G401 (cell line): ENCODE results near the gene PARP14. TPM values are rescaled to one million over a fixed set of nuclear protein-coding genes. Genes with fewer than 3 reads are reported as not detected.
"Not testable (repeated sequence)": the region's sequence is repeated elsewhere in the genome, so short reads cannot be mapped to it uniquely, and the experiment has no call there.

ENCODE experiments used
- DNase-seq: peaks from one replicate; pipeline ENCODE4 v3.0.0-alpha.2; 2015; ENCODE audit warnings: low spot score
- in situ Hi-C: cut with HindIII; loops from 2 replicates; pipeline ENCODE4 v1.10.0; 2016; ENCODE audit warnings: low sequenced_read_pairs, mixed read lengths
- total RNA-seq: library from RNA; depleted of rRNA; stranded (reverse); fragments of >200 nt; shearing (Covaris generic); gene quantifications from 2 replicates; pipeline ENCODE4 v1.2.3, GENCODE V29; 2014

PARP14 gene
- total RNA-seq, 1 experiment from 2014 or later, result 21.2 TPM

- in situ Hi-C loops, result no loop called here
- no peak for DNase-seq
Observed at GRCh38 chr3:122671553-122671952, 9.1 kb upstream of the PARP14 start.

GRCh38 chr3:122674339-122674738, 6.3 kb upstream of the PARP14 start:
- in situ Hi-C loops, result no loop called here
- DNase-seq, result no peak

DNA sequence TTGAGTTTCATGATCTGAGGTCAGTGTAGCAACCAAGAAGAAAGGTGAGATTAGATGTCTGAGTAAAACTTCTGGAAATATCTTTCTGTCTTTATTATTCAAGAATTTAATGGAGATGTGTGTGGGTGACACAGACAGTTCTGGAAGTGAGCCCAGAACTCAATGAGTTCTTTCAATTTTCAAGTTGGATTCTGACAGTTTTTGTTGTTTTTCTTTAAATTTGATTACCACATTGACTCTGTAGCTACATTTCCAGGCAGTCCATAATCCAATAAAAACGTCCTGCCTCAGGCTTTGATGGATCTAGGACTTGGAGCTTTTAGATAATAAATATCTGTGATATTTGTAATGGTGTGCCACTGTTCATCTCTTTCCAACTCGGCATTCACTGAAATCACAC, 3.9 kb upstream of the PARP14 start:
- in situ Hi-C loops, result no loop called here
- no peak for DNase-seq

DNA sequence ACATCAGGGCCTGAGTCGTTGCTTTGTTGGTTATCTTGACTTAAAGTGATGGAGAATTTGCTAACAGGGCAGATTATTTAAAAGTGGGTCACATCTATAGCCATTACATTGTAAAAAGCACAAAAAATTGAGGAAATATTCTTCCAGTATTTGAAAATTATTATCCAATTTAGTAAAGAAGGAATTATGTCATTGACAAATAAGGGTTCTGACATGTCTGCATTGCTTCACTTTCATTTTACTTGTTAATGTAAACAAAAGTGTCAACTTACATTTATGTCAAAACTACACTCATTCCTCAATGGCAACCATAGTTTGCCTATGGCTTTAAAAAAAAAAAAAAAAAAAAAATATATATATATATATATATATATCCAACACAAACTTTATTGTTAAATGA, 3.4 kb upstream of the PARP14 start:
- in situ Hi-C loops, result no loop called here

DNA sequence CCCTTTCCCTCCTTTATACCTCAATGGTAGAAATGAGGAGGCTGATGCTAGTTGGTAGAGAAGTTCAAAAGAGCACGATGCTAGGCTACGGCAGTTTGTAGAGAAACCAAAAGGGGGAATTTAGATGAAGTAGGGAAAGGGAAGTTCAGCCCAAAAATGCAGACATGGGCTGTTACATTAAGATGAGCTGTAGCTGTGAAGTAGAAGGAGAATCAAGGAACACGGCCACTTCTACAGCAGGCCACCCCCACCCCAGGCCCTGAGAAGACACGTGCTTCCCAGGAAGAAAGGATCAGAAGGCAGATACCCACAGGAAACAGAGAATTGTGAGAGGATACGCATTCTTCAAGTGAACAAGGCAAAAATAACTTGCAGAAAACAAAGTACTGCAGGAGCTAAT, 2.1 kb upstream of the PARP14 start:
- in situ Hi-C loops, result no loop called here
- no peak for DNase-seq

More for the DNA sequence above, 3.4 kb upstream of the PARP14 start:
- no peak for DNase-seq

DNA sequence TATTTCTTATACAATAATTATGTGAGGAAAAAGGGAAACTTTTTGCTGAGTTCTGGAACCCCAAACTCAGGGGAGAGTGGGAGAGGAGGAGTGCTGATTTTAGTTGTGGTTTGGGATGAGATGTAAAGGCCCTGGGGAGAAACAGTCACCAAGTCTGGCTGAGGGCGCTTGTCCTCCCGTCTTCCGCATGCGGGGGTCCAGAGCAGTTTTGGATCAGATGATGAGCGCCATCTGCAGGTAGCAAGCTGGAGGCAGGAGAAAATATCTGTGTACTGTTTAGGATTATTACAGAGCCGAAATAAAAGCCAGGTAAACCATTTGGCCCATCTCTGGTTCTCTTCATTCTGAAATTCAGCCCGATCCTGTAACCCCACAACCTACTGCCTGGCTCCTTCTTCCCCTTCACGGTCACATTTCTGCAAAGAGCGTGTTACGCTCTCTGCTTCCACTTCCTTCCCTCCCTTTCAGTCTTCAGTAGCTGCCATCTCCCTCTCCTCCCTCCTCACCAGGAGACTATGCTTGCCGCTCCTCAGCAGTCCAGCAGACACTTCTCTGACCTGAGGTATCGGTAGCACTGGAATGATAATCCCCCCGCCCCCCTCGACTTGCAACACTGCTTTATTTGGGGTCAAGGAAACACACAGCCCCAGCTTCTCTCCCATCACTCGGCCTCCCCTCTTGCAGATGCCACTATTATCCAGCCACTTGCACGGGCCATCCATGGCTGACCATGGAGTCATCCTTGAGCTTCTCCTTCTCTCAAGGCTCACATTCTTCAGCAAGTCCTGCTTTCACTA, 1.4 kb upstream of the PARP14 start:
- in situ Hi-C loops, result no loop called here
- peak; percentile 64 for DNase-seq

- in situ Hi-C loops, result no loop called here
- no peak for DNase-seq
Observed at GRCh38 chr3:122679882-122680474, 661 bp upstream of the PARP14 start.

DNA sequence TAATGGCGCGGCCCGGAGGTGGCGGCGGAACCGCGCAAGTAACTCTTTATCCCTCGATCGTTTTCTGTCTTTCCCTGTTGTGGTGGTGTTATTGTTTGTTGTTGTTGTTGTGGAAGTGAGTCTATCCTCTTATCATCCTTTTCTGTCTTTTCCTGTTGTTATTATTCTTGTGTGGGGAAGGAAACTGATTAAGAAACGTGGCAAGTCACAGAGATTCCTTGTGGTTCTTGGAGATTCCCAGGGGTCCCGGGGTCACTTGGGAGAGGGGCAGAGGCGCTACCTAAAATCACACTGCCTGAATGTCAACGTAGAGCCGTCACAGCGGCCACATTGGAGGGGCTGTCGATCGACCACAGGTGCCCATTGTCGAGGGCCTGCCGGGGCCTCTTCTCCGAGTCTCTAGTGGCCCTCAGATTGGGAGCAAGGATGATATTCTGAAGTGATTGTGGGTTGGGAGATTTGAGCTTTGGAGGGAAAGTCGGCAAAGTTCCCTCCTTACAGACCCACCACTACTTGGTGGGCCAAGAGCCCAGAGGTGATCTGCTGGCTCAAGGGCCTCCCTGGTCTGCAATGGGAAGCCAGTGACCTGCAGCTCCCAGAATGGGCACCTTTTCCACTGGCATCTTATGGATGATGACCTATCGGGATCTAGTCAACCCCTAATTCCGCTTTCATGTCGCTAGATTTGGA, 790 bp downstream of the PARP14 start:
- no peak for DNase-seq
- in situ Hi-C loops, result no loop called here

- in situ Hi-C loops, result no loop called here
- DNase-seq, result no peak
Observed at GRCh38 chr3:122681974-122682409, 1.4 kb downstream of the PARP14 start.

DNA sequence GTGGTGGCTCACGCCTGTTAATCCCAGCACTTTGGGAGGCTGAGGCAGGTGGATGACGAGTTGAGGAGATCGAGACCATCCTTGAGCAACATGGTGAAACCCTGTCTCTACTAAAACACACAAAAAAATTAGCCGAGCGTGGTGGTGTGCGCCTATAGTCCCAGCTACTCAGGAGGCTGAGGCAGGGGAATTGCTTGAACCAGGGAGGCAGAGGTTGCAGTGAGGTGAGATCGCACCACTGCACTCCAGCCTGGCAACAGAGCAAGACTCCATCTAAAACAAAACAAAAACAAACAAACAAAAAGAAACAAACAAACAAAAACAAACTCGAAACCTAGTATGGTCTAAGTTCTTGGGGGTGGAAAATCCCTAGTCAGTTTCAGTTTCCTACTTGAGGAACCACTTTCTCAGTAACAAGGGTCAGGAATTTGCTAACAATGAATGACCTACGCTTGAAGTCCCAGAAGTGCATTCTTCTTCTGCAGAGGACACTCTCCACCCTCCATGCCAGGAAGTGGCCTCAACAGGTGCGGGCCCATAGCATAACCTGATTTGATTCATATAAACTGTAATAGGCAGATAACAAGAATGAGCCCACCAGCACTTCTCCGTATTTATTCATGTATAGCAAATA, 2.3 kb downstream of the PARP14 start:
- in situ Hi-C loops, result not testable (repeated sequence)

GRCh38 chr3:122687298-122687697, 6.7 kb downstream of the PARP14 start:
- no peak for DNase-seq
- in situ Hi-C loops, result no loop called here

More for the DNA sequence above, 2.3 kb downstream of the PARP14 start:
- DNase-seq, result not testable (repeated sequence)

DNA sequence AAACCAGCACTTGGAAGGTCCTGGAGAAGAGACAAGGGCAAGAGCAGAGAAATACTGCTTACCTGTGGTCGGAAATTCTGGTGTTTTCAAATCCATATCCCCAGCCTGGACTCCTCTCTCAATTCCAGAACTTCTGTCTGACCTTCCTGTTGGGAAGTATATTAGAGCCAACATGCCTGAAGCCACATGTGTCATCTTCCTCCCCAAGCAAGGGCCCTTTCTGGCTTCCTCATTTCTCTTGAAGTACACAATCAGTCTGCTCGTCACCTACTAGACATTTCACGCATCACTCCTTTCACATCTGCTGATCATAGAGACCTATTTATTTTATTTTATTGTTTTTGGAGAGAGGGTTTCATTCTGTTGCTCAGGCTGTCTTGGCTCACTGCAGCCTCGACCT, 8.4 kb downstream of the PARP14 start:
- DNase-seq, result no peak
- in situ Hi-C loops, result no loop called here

DNA sequence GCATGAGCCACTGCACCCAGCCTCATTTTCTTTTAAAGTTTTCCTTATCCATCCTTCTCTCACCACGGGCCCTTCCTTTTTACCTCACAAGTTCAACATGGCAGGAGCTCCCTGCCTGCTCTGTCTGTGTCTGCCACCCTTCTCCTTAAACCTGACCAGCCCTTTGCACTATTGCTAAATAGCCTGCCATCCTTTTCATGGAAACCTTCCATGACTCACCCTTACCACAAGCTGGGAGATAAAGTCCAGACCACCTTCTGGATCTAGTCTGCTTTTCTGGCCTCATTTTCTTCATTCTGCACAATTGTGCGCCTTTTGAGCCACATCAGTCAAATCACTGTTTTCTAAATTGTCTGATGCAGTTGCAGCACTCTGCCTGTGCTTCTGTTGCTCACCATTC, 8.9 kb downstream of the PARP14 start:
- no peak for DNase-seq
- in situ Hi-C loops, result no loop called here

DNA sequence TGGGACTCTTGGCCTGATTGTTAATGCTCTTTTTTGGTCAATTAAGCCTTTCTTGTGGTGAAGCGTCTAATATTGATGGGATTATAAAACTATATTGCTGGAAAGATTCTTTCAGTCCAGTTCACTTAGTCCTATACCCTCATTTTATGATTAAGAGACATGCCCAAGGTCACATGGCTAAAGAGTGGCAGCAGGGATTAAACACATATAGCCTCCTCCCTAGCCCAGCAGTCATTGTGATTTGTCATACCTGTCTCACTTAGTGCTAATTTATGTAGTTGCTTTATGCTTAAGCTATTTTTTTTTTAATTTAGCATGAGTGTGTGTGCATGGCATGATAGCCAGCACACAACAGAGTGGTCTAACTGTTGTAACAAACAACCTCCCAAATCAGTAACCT, 9.5 kb downstream of the PARP14 start:
- in situ Hi-C loops, result no loop called here
- no peak for DNase-seq

DNA sequence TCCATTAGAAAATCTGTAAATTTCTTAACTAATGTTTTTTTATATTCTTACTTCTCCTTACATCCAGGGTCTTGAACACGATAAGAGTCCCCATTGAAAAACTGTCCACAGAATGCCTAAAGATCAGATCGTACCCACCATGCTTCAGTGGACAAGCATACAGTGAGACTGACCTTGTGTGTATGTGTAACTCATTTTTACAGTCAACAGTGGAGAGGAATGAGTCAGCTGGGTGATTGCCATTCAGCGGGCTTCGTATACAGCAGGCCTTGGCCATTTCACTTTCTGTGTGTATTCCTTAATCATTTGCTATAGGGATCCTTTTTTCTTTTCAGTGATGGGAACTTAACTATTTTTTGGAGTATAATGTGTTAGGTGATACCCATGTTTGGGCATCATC, 10.6 kb downstream of the PARP14 start:
- in situ Hi-C loops, result no loop called here
- DNase-seq, result no peak

DNA sequence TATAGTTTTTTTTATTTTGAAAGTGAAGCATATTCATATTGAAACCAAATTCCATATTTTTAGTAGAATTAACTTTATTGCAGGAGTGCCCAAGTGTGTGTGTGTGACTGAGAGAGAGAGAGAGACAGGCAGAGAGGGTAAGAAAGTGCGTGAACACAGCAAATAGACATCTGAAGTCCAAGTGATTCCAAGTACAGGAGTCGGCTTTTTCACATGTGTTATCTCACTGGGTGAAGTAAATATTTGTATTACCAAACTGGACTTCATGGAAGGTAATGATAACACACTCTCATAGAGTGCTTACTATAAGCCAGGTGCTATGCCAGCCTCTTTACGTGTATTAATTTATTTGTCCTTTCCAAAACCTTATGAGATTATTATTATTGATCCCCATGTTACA, 12.0 kb downstream of the PARP14 start:
- in situ Hi-C loops, result no loop called here
- no peak for DNase-seq

DNA sequence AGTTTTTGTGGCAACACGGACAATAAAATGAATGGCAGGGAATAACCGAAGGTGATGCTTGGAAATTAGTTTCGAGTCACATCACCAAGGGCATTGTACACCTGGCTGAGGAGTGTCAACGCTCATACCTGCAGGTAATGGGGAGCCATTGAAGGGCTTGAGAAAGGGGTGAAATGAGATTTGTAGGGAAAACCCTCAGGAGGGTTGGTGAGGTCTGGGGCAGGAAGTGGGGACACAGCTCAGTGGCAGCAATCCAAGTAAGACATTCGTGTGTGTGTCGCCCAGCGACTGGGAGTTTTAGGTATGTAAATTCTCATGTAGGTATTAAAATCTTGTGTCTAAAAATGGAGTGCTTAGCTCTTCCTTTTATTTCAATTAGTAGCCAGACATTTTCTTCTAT, 14.3 kb downstream of the PARP14 start:
- in situ Hi-C loops, result no loop called here
- no peak for DNase-seq

DNA sequence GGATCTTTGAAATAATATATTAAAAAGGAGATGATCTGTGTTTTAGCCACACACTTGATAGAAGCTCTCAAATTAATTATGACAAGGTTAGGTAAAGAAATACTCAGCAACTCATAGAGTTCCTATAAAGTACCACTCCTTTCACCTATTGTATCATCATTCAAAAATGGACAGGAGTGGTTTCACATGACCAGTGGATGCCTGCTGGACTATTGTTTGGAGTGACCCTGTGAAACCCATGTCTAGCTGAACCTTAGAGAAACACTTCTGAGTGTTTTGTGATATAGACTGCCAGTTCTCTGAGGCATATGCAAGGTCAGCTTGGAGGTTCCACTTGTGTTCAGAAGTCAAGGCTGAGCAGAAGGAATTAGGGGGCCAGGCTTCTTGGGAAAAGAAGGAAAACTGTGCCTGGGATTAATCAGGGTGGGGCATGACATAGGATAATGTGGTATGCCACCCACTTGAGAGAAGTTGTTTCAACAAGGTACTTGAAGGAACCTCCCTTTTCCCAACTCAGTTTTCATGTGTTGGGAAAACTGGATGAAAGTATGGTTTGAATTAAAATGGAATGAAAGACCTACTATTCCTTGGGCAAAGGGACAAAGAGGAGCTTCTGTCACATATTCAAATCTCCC, 15.4 kb downstream of the PARP14 start:
- DNase-seq, result no peak
- in situ Hi-C loops, result no loop called here

GRCh38 chr3:122697952-122698620, 17.4 kb downstream of the PARP14 start:
- in situ Hi-C loops, result no loop called here

More at GRCh38 chr3:122697952-122698620, 17.4 kb downstream of the PARP14 start:
- no peak for DNase-seq
